HepG2 (cell line): ENCODE data around the gene FAAP20. TPM values are rescaled to one million over a fixed set of nuclear protein-coding genes. Genes with fewer than 3 reads are reported as not detected.

Experiments used
- ATF3 ChIP-seq: sonication (generic); formaldehyde crosslinking; IDR thresholded peaks from 2 replicates; pipeline ENCODE4 v1.4.0; 2020; ENCODE audit warnings: missing genetic modification reagents
- CBFB ChIP-seq: sonication (generic); formaldehyde crosslinking; IDR thresholded peaks from 2 replicates; pipeline ENCODE4 v1.4.0; 2020; ENCODE audit warnings: missing genetic modification reagents
- CBX1 ChIP-seq: IDR thresholded peaks from one replicate; pipeline ENCODE4 v1.6.1; 2016; ENCODE audit warnings: antibody characterized with exemption, low read depth
- ESRRA ChIP-seq: sonication (generic); formaldehyde crosslinking; IDR thresholded peaks from 2 replicates; pipeline ENCODE4 v1.5.1; 2020; ENCODE audit warnings: mild to moderate bottlenecking, low read depth, missing genetic modification reagents
- GATAD1 ChIP-seq: IDR thresholded peaks from 2 replicates; pipeline ENCODE4 v1.6.1; 2016; ENCODE audit warnings: missing genetic modification reagents, missing compliant biosample characterization
- NFKBIZ ChIP-seq: IDR thresholded peaks from 2 replicates; pipeline ENCODE4 v1.6.1; 2018; ENCODE audit warnings: missing genetic modification reagents, missing compliant biosample characterization
- PATZ1 ChIP-seq: sonication (generic); formaldehyde crosslinking; IDR thresholded peaks from 2 replicates; pipeline ENCODE4 v1.4.0; 2020; ENCODE audit warnings: missing genetic modification reagents
- PCBP2 ChIP-seq: fragments of 200-400 bp; formaldehyde crosslinking; optimal IDR thresholded peaks from 2 replicates; pipeline ENCODE3; 2018; ENCODE audit warnings: low read length, low read depth; ENCODE audit not compliant: poor library complexity, severe bottlenecking
- POGZ ChIP-seq: sonication (generic); formaldehyde crosslinking; IDR thresholded peaks from 2 replicates; pipeline ENCODE4 v1.4.0; 2020; ENCODE audit warnings: mild to moderate bottlenecking, missing genetic modification reagents
- RFX1 ChIP-seq: fragments of 450-650 bp; IDR thresholded peaks from 2 replicates; pipeline ENCODE4 v1.6.1; 2017
- SCMH1 ChIP-seq: sonication (generic); formaldehyde crosslinking; IDR thresholded peaks from 2 replicates; pipeline ENCODE4 v1.9.0; 2021; ENCODE audit warnings: missing genetic modification reagents, mild to moderate bottlenecking, borderline replicate concordance
- STAG1 ChIP-seq: sonication (generic); formaldehyde crosslinking; IDR thresholded peaks from 2 replicates; pipeline ENCODE4 v1.4.0; 2020; ENCODE audit warnings: missing genetic modification reagents
- TAF1 ChIP-seq: sonication (generic); formaldehyde crosslinking; IDR thresholded peaks from 2 replicates; pipeline ENCODE4 v1.4.0; 2020; ENCODE audit warnings: missing genetic modification reagents
- ZFP91 ChIP-seq: sonication (generic); formaldehyde crosslinking; IDR thresholded peaks from 2 replicates; pipeline ENCODE4 v1.9.0; 2022; ENCODE audit warnings: missing genetic modification reagents, mild to moderate bottlenecking, borderline replicate concordance
- ZNF256 ChIP-seq: sonication (generic); formaldehyde crosslinking; conservative IDR thresholded peaks from 2 replicates; pipeline ENCODE4 v1.4.0; 2020; ENCODE audit warnings: missing genetic modification reagents
- ZNF382 ChIP-seq: sonication (generic); formaldehyde crosslinking; IDR thresholded peaks from 2 replicates; pipeline ENCODE4 v1.5.0; 2020; ENCODE audit warnings: missing genetic modification reagents, mild to moderate bottlenecking, borderline replicate concordance
- ZNF547 ChIP-seq: sonication (generic); formaldehyde crosslinking; IDR thresholded peaks from 2 replicates; pipeline ENCODE4 v1.5.1; 2020; ENCODE audit warnings: mild to moderate bottlenecking, missing genetic modification reagents
- ZNF614 ChIP-seq: IDR thresholded peaks from 2 replicates; pipeline ENCODE4 v1.6.1; 2018; ENCODE audit warnings: missing biosample characterization, missing genetic modification reagents, inconsistent platforms, borderline replicate concordance
- ZNF761 ChIP-seq: sonication (generic); formaldehyde crosslinking; conservative IDR thresholded peaks from 2 replicates; pipeline ENCODE4 v1.4.0; 2020; ENCODE audit warnings: mild to moderate bottlenecking, missing genetic modification reagents
- ZNF772 ChIP-seq: sonication (generic); formaldehyde crosslinking; IDR thresholded peaks from 2 replicates; pipeline ENCODE4 v1.5.0; 2020; ENCODE audit warnings: mild to moderate bottlenecking, missing genetic modification reagents
- ZSCAN30 ChIP-seq: sonication (generic); formaldehyde crosslinking; IDR thresholded peaks from 2 replicates; pipeline ENCODE4 v1.5.0; 2020; ENCODE audit warnings: mild to moderate bottlenecking, missing genetic modification reagents
- polyA plus RNA-seq, 8 experiments: library from polyadenylated mRNA; depleted of rRNA in 3 of 8; stranded (reverse) in 7 of 8; unstranded in 1 of 8; fragments of >200 nt; fragmentation: Illumina TruSeq in 4 of 8; extraction: Trizol in 4 of 8; gene quantifications; 2 replicates each; pipeline versions ENCODE4 v1.2.1 to v1.2.3, GENCODE V29; 2011 to 2016; ENCODE audit warnings: low read depth in 4 of 8, missing spikeins in 1 of 8, mixed read lengths in 1 of 8; ENCODE audit not compliant: insufficient read depth in 1 of 8
- total RNA-seq, 5 experiments: library from RNA; depleted of rRNA; stranded (reverse); fragments of >200 nt; fragmentation: Illumina TruSeq; extraction: Trizol; gene quantifications; 2 replicates each; pipeline ENCODE4 v1.2.3, GENCODE V29; 2016; ENCODE audit warnings: low read depth in 1 of 5
- TF ChIP-seq, protein P1 (sequence below): sonication (generic); formaldehyde crosslinking; IDR thresholded peaks from 2 replicates; pipeline ENCODE4; 2020; ENCODE audit warnings: missing genetic modification reagents, mild to moderate bottlenecking, borderline replicate concordance

The FAAP20 gene
- total and polyA plus RNA-seq, 2 of the 13 experiments (the other 11 are each of a cell fraction or from before 2014, with no cell fraction given) = 9.6 to 10.8 TPM

DNA sequence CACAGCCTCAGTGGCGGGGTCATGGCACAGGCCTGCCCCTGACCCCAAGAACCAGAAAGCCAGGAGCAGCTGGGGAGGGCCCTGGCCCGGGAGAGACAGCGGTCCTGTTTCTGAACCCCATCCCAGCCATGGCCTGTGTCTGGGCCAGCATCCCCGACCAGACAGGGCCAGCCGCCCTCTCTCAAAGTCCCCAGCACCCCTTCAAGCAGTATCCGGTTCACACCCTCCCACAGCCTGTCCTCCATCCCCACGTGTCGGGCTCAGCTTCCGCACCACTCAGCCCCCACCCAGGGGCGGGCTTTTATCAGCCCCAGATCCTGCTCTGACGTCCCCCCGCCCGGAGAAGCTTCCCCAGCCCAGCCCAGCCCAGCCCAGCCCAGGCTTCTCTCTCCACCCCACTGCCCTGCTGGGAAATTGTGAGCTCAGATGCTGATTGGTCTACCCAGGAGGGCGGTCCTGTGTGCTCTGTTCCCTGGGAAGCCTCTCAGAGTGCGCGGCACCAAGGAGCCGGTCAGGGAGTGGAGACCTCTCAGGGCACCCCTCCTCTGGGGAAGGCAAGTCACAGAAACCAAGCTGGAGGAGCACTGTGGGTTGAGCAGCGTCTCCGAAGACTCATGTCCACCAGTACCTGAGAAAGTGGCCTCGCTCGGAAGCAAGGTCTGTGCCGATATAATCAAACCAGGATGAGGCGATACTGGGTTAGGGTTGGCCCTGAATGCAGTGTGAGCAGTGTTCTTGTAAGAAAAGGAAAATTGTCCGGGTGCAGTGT is 4.7 kb upstream of the FAAP20 start (continued):
- TF ChIP-seq SCMH1 (CRISPR knock-in tag) (no peak), ZNF614 (0 out of 2 replicates have a peak, but pooled peaks have one; percentile 12), NFKBIZ (no peak), RFX1 (no peak), POGZ (CRISPR knock-in tag) (no peak), ZNF256 (CRISPR knock-in tag) (no peak), TAF1 (CRISPR knock-in tag) (peak; percentile 55; the same call in 1 of the 2 replicates), ZSCAN30 (no peak), ZNF772 (no peak), STAG1 (no peak), ZNF547 (CRISPR knock-in tag) (no peak), CBFB (no peak), CBX1 (no peak), ZFP91 (peak; percentile 28; the same call in 1 of the 2 replicates), ZNF761 (CRISPR knock-in tag) (no peak), GATAD1 (CRISPR knock-in tag) (peak; percentile 54; the same call in 1 of the 2 replicates), ESRRA (CRISPR knock-in tag) (no peak), ZNF382 (CRISPR knock-in tag) (no peak), PATZ1 (CRISPR knock-in tag) (peak; percentile 78), PCBP2 (no peak), ATF3 (CRISPR knock-in tag) (no peak)
- TF ChIP-seq, protein P1, sequence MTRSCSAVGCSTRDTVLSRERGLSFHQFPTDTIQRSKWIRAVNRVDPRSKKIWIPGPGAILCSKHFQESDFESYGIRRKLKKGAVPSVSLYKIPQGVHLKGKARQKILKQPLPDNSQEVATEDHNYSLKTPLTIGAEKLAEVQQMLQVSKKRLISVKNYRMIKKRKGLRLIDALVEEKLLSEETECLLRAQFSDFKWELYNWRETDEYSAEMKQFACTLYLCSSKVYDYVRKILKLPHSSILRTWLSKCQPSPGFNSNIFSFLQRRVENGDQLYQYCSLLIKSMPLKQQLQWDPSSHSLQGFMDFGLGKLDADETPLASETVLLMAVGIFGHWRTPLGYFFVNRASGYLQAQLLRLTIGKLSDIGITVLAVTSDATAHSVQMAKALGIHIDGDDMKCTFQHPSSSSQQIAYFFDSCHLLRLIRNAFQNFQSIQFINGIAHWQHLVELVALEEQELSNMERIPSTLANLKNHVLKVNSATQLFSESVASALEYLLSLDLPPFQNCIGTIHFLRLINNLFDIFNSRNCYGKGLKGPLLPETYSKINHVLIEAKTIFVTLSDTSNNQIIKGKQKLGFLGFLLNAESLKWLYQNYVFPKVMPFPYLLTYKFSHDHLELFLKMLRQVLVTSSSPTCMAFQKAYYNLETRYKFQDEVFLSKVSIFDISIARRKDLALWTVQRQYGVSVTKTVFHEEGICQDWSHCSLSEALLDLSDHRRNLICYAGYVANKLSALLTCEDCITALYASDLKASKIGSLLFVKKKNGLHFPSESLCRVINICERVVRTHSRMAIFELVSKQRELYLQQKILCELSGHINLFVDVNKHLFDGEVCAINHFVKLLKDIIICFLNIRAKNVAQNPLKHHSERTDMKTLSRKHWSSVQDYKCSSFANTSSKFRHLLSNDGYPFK = peak; percentile 35; the same call in 1 of the 2 replicates
